GM15510 (cell line): ENCODE results near the gene FYB1.

Source experiments
- POLR2A ChIP-seq: IDR thresholded peaks from 3 replicates; pipeline ENCODE4 v1.6.1; 2011; ENCODE audit warnings: borderline replicate concordance; ENCODE audit not compliant: insufficient read length; ENCODE audit errors: extremely low read depth

Gene FYB1

GRCh38 chr5:39093352-39093751 lies 126.0 kb downstream of the FYB1 start:
- TF ChIP-seq POLR2A = no peak

DNA sequence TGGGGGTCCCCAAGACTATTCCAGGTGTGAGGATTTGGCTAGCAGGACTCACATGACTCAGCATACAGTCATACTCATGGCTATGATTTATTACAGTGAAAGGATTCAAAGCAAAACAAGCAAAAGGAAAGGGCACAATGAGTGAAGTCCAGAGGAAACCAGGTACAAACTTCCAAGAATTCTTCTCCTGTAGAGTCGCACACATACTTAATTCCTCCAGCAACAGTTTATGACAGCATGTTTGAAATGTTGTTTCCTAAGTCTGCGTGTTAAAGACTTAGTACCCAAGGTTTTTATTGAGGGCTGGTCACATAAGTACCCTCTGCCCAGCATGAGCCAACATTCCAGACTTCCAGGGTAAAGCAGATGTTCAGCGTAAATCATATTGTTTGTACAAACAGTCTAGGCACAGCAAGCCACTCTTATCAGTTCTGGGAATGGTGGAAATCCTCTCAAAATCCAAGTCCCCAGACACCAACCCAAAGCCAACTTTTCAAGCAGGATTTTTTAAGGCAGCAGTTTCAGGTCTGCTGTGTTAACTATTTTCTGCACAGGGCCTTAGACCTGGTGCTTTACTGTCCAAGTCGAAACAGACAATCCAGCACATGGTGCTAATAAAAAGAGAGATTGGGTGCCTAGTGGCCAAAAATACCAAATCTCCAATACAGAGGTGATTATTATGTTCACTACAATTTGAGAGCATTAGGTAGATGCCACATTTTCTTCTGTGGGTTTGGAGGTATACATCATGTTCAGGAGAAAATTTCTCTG lies 126.6 kb downstream of the FYB1 start:
- TF ChIP-seq POLR2A = no peak

DNA sequence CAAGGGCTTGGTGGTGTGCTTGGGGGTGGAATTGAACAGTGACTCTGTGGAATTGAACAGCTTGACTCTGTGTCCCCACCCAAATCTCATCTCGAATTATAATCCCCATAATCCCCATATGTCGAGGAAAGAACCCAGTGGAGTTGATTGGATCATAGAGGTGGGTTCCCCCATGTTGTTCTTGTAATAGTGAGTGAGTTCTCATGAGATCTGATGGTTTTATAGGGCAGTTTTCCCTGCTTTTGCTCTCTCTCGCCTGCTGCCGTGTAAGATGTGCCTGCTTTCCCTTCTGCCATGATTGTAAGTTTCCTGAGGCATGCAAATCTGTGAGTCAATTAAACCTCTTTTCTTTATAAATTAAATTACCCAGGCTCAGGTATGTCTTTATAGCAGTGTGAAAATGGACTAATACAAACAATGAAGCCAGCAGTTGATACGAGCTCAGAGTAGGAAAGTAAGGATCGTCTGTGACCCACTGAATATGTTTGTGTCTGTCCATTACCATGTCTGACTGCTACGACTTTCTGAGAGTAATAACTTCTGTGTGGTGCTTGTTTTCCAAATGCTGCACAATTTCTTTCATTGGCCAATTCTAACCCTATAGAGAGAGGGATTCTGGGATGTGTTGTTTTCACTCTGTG lies 127.3 kb downstream of the FYB1 start:
- no peak for TF ChIP-seq POLR2A

DNA sequence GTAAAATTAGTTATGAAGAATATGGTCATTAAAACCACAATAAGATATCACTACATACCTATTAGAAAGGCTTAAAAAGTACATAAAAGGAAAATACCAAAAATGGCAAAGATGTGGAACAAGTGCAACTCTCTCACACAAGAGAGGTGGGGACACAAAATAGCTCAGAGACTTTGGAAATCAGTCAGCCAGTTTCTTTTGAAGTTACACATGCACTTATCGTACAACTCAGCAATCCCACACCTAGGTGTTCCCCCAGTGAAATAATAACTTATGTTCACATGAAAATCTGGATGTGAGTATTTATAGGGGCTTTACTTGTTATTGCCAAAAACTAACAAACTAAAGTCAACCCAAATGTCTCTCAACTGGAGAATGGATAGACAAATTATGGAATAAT lies 135.4 kb downstream of the FYB1 start:
- no peak for TF ChIP-seq POLR2A

GRCh38 chr5:39082995-39083394 lies 136.4 kb downstream of the FYB1 start:
- no peak for TF ChIP-seq POLR2A

DNA sequence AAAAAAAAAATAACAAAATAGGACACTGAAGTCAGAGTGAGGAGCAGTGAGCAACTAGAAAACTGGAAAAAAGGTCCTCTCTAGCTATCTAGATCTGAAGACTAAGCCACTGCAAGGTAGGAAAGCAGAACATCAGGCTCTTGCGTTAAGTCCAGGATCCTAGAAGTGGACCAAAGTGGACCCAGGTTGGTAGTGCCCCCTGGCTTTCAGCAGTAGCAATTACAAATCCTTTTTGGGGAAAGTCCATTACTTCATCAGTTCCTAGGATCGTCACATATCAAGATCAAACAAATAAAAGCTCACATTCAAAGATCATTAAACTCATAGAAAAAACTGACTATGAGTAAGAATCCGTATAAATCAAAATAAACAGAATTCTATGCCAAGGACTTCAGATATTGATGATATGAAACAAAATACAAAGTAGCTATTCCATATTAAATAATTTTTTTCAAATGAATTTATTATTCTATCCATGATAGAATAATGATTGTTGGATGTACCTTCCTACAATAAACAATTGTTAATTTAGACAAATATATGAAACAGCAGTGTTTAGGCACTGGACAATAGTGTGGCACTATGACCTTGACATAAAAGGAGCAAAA lies 138.7 kb downstream of the FYB1 start:
- TF ChIP-seq POLR2A = no peak

DNA sequence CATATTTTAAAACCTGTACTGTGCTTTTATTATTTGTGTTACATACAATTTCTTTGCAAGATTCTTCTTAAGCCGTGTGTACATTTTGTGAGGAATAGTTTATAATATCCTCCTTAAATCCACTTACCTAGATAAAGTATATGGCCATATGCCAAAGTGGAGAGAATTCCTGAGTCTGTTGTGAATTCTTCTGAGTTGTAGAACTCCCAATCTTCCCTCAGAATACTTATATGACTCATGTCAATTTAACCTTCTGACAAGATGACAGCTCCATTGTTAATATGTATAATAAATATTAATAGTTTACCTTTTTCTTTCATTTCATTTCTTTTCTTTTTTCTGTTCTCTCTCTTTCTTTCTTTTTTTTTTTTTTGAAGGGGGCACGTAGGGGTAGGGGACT lies 139.2 kb downstream of the FYB1 start:
- TF ChIP-seq POLR2A = no peak

GRCh38 chr5:39079147-39079546 lies 140.2 kb downstream of the FYB1 start:
- no peak for TF ChIP-seq POLR2A

GRCh38 chr5:39076757-39077728 lies 142.3 kb downstream of the FYB1 start:
- TF ChIP-seq POLR2A = no peak

DNA sequence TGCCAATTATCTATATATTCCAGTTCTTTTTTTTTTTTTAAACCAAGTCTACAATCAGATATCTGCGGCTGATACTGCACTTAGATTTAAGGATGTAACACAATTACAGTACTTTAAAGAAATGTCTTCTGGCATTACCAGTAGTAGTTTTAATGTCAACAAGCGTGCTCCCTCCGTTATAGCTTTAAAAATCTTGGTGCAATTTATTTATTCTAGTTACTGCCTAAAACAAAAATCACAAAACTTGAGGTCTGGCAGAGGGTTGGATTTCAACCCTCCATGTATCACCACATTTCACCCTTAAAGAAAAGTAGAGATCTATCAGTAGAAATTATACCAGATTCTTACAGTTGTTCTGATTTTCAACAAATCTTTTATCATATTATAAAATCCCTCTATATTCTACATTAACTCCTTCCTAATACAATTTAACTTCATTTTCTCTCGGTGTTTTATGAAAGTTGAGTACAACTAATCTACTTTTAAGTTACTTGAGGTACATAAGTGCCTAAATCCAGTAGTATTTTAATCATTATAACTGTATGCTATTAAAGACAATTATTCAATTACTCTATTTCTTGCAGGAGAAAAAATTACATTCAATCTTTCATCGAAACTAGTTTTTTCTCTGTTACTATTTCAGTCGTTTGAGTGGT lies 143.1 kb downstream of the FYB1 start:
- TF ChIP-seq POLR2A = no peak

- TF ChIP-seq POLR2A = peak; percentile 80
These were observed 145.1 kb downstream of the FYB1 start, which contains the start of gene RICTOR for GRCh38 chr5:39074017-39074814. Gene RICTOR (minus strand): TSS chr5:39074399. CDS start chr5:39074377, 22 bp downstream.

- TF ChIP-seq POLR2A = peak; percentile 44
These were observed 145.7 kb downstream of the FYB1 start for GRCh38 chr5:39073767-39074016.

DNA sequence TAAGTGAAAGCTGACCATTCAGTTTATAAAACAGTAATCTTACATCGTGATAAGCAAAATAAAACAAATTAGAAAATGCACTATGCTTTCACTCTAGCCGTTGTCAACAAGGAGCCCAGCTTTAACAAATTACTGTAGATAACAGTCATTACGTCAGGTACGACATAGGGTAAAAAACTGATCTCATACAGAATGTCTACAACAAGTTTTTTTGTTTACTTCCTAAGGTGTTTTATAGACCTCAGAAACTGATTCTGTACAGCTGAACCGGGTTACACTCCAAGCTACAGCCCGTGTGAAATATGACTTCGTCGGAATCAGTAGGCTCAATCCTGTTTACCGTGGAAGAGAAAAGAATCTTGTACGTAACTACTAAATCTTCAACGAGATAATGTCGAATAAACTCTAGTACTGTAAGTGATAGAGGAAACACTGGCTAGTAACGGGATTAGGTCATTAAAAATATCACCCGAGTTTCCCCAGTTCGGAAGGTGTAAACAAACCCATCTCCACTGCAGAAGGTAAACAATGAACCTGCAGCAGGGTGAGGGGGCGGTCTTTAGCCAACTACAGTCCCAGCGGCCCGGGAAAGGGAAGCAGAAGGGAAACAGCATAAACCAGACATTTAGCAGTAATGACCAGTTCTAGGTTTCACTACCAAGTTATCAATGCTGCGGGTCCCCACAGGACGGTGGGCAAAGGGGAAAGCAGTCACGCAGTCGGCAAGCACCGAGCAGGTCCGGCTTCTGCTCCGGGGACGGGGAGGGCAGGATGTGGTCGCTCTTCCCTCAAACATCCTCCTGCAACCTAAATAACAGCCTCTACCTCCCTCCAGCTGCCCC lies 146.2 kb downstream of the FYB1 start:
- TF ChIP-seq POLR2A = no peak
